HG03135 (cell line): Measurements from ENCODE around the gene IL1RL2.
A peak's percentile ranks its signal among the peaks of the same experiment; 100 is the strongest.

Experiments used
- ATAC-seq: cut with Tn5 transposase; IDR thresholded peaks from one replicate; pipeline ENCODE4 v1.9.1; 2021; ENCODE audit warnings: mild to moderate bottlenecking, moderate library complexity; ENCODE audit not compliant: unreplicated experiment

Gene IL1RL2

GRCh38 chr2:102238039-102238756 is 51.4 kb downstream of the IL1RL2 start:
- ATAC-seq: no peak

GRCh38 chr2:102238778-102239177 is 52.0 kb downstream of the IL1RL2 start:
- ATAC-seq: no peak

GRCh38 chr2:102239344-102239743 is 52.5 kb downstream of the IL1RL2 start:
- ATAC-seq: no peak

GRCh38 chr2:102240640-102241370 is 54.0 kb downstream of the IL1RL2 start:
- ATAC-seq: peak; percentile 96

- ATAC-seq: no peak
Observed at GRCh38 chr2:102241616-102242305, 54.9 kb downstream of the IL1RL2 start.

GRCh38 chr2:102245266-102246151 is 58.7 kb downstream of the IL1RL2 start:
- ATAC-seq: no peak

- no peak for ATAC-seq
Observed at GRCh38 chr2:102250278-102250821, 63.5 kb downstream of the IL1RL2 start.

- peak; percentile 57 for ATAC-seq
Observed at GRCh38 chr2:102251042-102251848, 64.4 kb downstream of the IL1RL2 start.

- ATAC-seq: no peak
Observed at GRCh38 chr2:102251849-102252203, 65.0 kb downstream of the IL1RL2 start.

GRCh38 chr2:102252236-102252635 is 65.4 kb downstream of the IL1RL2 start:
- no peak for ATAC-seq

- ATAC-seq: no peak
Observed at GRCh38 chr2:102253140-102253752, 66.4 kb downstream of the IL1RL2 start.

GRCh38 chr2:102253753-102254150 is 66.9 kb downstream of the IL1RL2 start:
- ATAC-seq: no peak

GRCh38 chr2:102256276-102256675 is 69.5 kb downstream of the IL1RL2 start:
- ATAC-seq: no peak

- ATAC-seq: no peak
Observed at GRCh38 chr2:102256874-102257462, 70.1 kb downstream of the IL1RL2 start.

GRCh38 chr2:102258025-102258385 is 71.2 kb downstream of the IL1RL2 start:
- no peak for ATAC-seq

- ATAC-seq: no peak
Observed at GRCh38 chr2:102258386-102259074, 71.7 kb downstream of the IL1RL2 start.

GRCh38 chr2:102261467-102262135 is 74.8 kb downstream of the IL1RL2 start:
- ATAC-seq: no peak
